Measurements from ENCODE around the gene TRIM27. TPM values are rescaled to one million over a fixed set of nuclear protein-coding genes. Genes with fewer than 3 reads are reported as not detected.

TRIM27 gene
- total RNA-seq, 1 donor from 2014 or later = 54.5 TPM

- no peaks in the 10 kb centered on the region for H3K27me3 Mint-ChIP-seq (ENCODE audit: low read depth, unreplicated experiment)
- FAIRE-seq (no peak), DNase-seq (ENCODE audit: low read depth) (no peak)
- peaks cover 30% of the 10 kb centered on the region for H3K36me3 ChIP-seq (ENCODE audit: insufficient read depth, low read length)
- no peaks in the 10 kb centered on the region for H3K79me2 ChIP-seq (ENCODE audit: insufficient read depth, low read length)
- no peaks in the 10 kb centered on the region for H3K9me3 ChIP-seq (ENCODE audit: insufficient read depth, low read depth, low read length)
- H3K4me2 ChIP-seq (ENCODE audit: low read length) = no peak overlapping the region
- no peaks in the 10 kb centered on the region for H3K27me3 ChIP-seq (ENCODE audit: insufficient read depth, low read length)
- no peak overlapping the region for H3K9ac ChIP-seq (ENCODE audit: low read length)
- no peak overlapping the region for H2AFZ ChIP-seq (ENCODE audit: low read depth, low read length)
- no peak overlapping the region for H3K27ac Mint-ChIP-seq (ENCODE audit: unreplicated experiment)
- H3K36me3 Mint-ChIP-seq (ENCODE audit: low read depth, unreplicated experiment) = peaks cover 8% of the 10 kb centered on the region
- no peaks in the 10 kb centered on the region for H3K9me3 Mint-ChIP-seq (ENCODE audit: unreplicated experiment)
- H4K20me1 ChIP-seq (ENCODE audit: insufficient read depth, low read length) = peaks cover 6% of the 10 kb centered on the region
- TF ChIP-seq CTCF (IDR thresholded peaks at IDR 0.05; ENCODE audit: insufficient read depth, low read depth, low read length) (no peak), EZH2 (IDR thresholded peaks at IDR 0.05; ENCODE audit: insufficient read depth, low read length) (no peak)
- peaks cover 2% of the 10 kb centered on the region for H3K4me1 Mint-ChIP-seq (ENCODE audit: low read depth, unreplicated experiment)
- H3K4me1 ChIP-seq (ENCODE audit: insufficient read depth, low read length) = peaks cover 6% of the 10 kb centered on the region
- H3K27ac ChIP-seq (ENCODE audit: low read depth, low read length) = no peak overlapping the region
- H3K4me3 ChIP-seq (ENCODE audit: insufficient read depth, low read depth, low read length) = no peak overlapping the region
- no peak overlapping the region for H3K4me3 Mint-ChIP-seq (ENCODE audit: unreplicated experiment)
These were observed 25.1 kb downstream of the TRIM27 start for GRCh38 chr6:28898710-28898965.

- peak overlapping the region; percentile 100 for H3K27ac Mint-ChIP-seq (ENCODE audit: unreplicated experiment)
- H3K27ac ChIP-seq (ENCODE audit: low read depth, low read length) = peak overlapping the region; percentile 94
- no peak for FAIRE-seq
These were observed 26.4 kb downstream of the TRIM27 start for GRCh38 chr6:28897369-28897745.

More at GRCh38 chr6:28897369-28897745, 26.4 kb downstream of the TRIM27 start:
- H3K4me1 Mint-ChIP-seq (ENCODE audit: low read depth, unreplicated experiment) = peaks cover 2% of the 10 kb centered on the region
- peak overlapping the region; percentile 95 for H3K9ac ChIP-seq (ENCODE audit: low read length)
- no peak overlapping the region for H2AFZ ChIP-seq (ENCODE audit: low read depth, low read length)
- peak overlapping the region; percentile 76 for H3K4me3 ChIP-seq (ENCODE audit: insufficient read depth, low read depth, low read length)
- peaks cover 6% of the 10 kb centered on the region for H3K36me3 Mint-ChIP-seq (ENCODE audit: low read depth, unreplicated experiment)
- no peak for DNase-seq (ENCODE audit: low read depth)
- H3K79me2 ChIP-seq (ENCODE audit: insufficient read depth, low read length) = no peaks in the 10 kb centered on the region
- no peak for TF ChIP-seq CTCF (IDR thresholded peaks at IDR 0.05; ENCODE audit: insufficient read depth, low read depth, low read length)
- no peak for TF ChIP-seq EZH2 (IDR thresholded peaks at IDR 0.05; ENCODE audit: insufficient read depth, low read length)
- H3K4me3 Mint-ChIP-seq (ENCODE audit: unreplicated experiment) = peak overlapping the region; percentile 95
- no peaks in the 10 kb centered on the region for H3K9me3 ChIP-seq (ENCODE audit: insufficient read depth, low read depth, low read length)
- H4K20me1 ChIP-seq (ENCODE audit: insufficient read depth, low read length) = no peaks in the 10 kb centered on the region
- H3K4me2 ChIP-seq (ENCODE audit: low read length) = peak overlapping the region; percentile 93
- H3K9me3 Mint-ChIP-seq (ENCODE audit: unreplicated experiment) = no peaks in the 10 kb centered on the region
- peaks cover 19% of the 10 kb centered on the region for H3K36me3 ChIP-seq (ENCODE audit: insufficient read depth, low read length)
- no peaks in the 10 kb centered on the region for H3K27me3 Mint-ChIP-seq (ENCODE audit: low read depth, unreplicated experiment)
- no peaks in the 10 kb centered on the region for H3K27me3 ChIP-seq (ENCODE audit: insufficient read depth, low read length)
- H3K4me1 ChIP-seq (ENCODE audit: insufficient read depth, low read length) = peaks cover 6% of the 10 kb centered on the region
